PFSK-1 (cell line): Measurements from ENCODE around the gene PDCD7.

Source experiments
- POLR2AphosphoS5 ChIP-seq: IDR thresholded peaks from 2 replicates; pipeline ENCODE4 v1.6.1; 2012; ENCODE audit warnings: low read depth, mild to moderate bottlenecking, control low read depth, low read length, moderate library complexity
- SIN3A ChIP-seq: IDR thresholded peaks from 2 replicates; pipeline ENCODE4 v1.6.1; 2012; ENCODE audit warnings: mild to moderate bottlenecking, low read length, moderate library complexity, borderline replicate concordance; ENCODE audit not compliant: insufficient read depth

GRCh38 chr15:65081270-65081669, 52.3 kb downstream of the PDCD7 start:
- TF ChIP-seq SIN3A (no peak), POLR2AphosphoS5 (no peak)
